ENCODE measurements around the gene SLC25A23.

The SLC25A23 gene

DNA sequence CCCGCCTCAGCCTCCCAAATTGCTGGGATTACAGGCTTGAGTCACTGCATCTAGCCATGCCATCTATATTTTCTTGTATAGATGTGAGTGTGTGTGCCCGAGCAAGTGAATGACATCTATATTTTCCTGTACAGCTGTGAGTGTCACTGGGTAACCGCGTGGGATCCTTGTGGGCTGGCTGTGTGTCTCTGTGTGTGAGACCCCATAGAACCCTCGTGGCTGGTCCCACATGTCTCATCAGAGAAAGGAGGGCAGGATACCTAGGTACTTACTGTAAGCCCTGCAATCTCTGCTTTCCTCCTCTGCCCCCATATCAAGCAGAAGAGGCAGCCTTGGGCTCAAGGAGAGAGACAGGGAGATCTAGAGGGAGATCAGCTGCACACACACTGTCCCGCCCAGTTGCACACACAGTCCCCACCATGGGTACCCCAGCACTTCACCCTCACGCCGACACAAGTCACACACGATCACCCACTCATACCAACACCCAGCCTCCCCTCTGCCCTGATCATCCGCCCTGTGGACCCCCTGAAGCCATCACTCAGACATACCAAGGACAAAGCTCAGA lies 21.3 kb upstream of the SLC25A23 start:
- DNase-seq, result no peak

DNA sequence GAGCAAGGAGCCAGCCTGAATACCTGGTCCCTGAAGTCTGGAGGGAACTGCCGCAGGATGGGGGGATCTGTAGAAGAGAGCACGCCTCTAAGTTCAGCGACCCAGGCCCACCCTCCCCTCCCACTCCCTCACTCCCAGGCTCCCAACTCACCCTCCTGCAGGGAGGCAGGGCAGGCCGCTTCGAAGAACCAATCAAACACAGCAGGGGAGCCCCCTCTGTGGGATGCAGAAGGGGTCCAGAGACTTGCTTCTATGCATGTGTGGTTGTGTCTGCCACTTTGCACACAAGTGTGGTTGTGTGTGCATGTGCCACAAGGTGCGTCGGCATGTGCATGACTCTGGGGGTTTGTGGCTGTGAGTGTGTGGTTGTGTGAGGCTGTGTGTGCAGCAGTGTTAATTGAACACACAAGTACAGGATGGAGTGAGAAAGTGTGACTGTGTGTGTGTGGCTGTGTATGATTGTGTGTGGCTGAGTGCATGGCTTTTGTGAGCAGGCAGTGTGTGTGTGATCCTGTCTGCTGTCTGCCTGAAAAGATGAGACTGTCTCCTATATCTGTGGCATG lies 20.3 kb upstream of the SLC25A23 start:
- no peak for DNase-seq

GRCh38 chr19:6478815-6479214 lies 19.2 kb upstream of the SLC25A23 start:
- DNase-seq, result no peak

DNA sequence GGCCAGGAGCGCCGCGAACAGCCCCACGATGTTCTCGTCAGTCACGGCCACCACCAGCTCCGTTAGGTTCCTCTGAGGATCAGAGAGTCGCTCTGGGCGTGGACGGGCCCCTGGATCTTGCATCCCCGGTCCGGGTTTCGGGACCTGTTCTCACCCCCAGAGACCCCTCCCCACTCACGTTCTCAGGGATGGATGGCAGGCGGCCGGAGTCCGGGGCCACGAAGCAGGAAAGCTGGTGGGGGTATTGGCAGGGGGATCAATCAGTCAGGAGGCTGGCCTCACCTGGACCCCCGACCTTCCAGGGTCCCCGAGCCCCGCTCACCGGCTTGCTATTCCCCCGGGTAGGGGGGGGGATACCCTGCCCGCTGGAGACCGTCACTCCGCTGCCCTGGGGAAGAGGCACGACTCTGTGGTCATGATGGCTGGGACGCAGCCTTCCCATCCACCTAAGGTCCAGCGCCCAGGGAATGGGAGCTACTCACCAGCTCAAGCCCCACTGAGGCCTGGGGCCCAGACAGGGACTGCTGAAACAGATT lies 17.4 kb upstream of the SLC25A23 start:
- DNase-seq, result no peak

- DNase-seq, result no peak
These were observed 16.7 kb upstream of the SLC25A23 start for GRCh38 chr19:6476155-6476895.

GRCh38 chr19:6475321-6476108 lies 15.9 kb upstream of the SLC25A23 start:
- DNase-seq, result no peak

- no peak for DNase-seq
These were observed 14.1 kb upstream of the SLC25A23 start for GRCh38 chr19:6473647-6474046.

DNA sequence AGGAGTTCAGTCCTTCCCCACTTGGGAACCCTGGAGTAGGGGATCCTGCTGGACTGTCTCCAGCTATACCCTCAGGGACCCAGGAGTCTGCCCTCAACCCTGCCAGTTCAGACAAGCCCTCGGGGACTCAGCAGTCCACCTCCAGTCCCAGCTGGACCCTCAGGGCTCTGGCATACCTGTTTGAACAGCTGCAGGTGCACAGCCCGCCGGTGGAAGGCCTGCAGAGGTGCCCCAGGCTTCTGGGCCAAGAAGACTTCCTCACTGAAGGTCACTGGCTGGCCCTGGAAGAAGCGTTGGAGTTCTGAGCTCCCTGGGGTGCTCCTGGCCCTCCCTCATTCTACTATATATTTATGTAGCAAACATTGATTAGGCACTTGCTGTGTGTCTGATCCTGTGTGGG lies 13.1 kb upstream of the SLC25A23 start:
- DNase-seq, result no peak

- DNase-seq, result no peak
These were observed 11.5 kb upstream of the SLC25A23 start for GRCh38 chr19:6471076-6471475.

- DNase-seq, result no peak
These were observed 10.6 kb upstream of the SLC25A23 start for GRCh38 chr19:6470173-6470572.

- DNase-seq, result no peak
These were observed 7.8 kb upstream of the SLC25A23 start for GRCh38 chr19:6467384-6467783.

DNA sequence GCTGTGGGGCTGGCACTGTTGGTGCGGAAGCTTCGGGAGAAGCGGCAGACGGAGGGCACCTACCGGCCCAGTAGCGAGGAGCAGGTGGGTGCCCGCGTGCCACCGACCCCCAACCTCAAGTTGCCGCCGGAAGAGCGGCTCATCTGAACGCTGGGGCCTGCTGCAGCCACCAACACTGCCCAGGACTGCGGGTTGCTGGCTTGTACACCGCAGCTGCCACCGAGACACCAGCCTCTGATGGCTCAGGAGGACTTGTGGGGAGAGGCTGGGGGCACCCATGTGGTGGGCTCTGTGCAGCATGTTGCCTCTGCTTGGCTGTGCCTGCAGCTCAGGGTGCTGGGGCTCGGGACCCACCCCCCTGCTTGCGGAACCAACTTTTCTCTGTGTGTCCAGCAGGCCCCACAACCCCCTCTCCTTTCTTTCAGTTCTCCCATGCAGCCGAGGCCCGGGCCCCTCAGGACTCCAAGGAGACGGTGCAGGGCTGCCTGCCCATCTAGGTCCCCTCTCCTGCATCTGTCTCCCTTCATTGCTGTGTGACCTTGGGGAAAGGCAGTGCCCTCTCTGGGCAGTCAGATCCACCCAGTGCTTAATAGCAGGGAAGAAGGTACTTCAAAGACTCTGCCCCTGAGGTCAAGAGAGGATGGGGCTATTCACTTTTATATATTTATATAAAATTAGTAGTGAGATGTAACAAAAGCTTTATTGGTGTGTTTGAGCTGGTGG lies 7.1 kb upstream of the SLC25A23 start:
- DNase-seq, result no peak

- DNase-seq, result no peak
These were observed 6.1 kb upstream of the SLC25A23 start for GRCh38 chr19:6465663-6466062.

- DNase-seq, result no peak
These were observed 5.4 kb upstream of the SLC25A23 start for GRCh38 chr19:6465006-6465405.

DNA sequence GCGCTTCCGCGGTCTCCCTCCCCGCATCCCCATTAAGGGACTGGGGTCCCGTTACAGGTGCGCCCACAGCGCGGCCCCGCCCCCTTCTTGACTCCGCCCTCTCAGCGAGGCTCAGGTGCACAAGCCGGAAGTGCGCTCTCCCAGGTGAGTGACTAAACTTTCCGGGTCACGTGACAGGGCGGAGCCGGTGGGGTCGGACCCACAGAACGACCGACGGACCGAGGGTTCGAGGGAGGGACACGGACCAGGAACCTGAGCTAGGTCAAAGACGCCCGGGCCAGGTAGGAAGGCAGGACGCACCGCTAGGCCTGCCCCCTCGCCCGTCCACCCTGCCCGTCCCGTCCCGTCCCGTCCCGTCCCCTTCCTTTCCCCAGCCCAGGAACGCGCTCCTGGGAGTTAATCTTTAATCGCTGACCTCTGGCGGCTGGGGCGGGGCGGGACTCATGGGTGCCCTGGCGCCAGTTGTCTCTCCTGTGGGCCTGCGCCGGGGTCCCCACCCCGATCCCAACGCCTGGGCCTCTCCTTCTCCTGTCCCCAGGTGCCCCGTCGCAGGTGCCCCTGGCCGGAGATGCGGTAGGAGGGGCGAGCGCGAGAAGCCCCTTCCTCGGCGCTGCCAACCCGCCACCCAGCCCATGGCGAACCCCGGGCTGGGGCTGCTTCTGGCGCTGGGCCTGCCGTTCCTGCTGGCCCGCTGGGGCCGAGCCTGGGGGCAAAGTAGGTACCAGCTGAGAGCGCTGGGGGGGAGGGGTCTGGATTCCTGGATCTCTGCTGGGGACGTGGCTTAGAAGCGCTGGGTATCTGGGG lies 4.7 kb upstream of the SLC25A23 start, which contains the start of gene CRB3:
TSS of gene CRB3 (plus strand) at position 202 of the 804 bp plus-strand sequence. CDS start at position 633, 431 bp downstream.
- DNase-seq, result no peak

DNA sequence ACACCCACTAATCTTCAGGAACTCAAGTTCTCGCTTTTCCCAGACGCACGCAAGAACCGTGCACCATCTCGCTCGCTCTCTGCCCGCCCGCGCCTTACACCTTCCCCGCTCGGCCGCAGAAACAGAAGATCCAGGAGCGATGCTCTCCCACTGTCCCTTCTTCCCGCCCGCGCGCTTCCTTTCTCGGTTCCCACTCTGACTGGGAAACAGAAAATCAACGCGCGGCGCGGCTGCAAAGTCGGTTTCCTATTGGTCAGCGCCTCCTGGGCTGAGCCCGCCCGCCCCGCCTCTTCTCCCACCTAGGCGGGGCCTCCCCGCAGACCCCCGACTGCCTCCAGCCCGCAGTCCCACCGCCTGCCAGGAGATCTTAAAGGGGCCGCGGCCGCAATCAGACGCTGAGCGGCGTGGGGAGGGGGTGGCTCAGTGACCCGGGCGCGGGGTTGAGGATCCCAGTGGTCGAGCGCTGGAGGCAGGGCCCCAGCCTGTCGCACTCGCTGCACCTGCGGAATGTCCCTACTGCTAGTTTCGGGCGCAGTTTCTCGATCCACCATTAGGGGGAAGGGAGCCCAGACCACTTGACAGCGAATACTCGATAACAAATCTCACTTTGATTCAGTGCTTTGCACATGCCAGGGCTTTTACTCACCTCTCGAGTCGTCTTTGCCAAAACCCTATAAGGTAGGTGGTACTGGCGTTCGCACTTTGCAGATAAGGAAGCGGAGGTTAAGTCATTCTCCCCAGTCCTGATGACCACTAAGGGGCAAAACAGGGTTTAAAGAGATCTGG lies 700 bp upstream of the SLC25A23 start:
- no peak for DNase-seq

- DNase-seq, result no peak
These were observed 814 bp downstream of the SLC25A23 start for GRCh38 chr19:6458695-6459261.

DNA sequence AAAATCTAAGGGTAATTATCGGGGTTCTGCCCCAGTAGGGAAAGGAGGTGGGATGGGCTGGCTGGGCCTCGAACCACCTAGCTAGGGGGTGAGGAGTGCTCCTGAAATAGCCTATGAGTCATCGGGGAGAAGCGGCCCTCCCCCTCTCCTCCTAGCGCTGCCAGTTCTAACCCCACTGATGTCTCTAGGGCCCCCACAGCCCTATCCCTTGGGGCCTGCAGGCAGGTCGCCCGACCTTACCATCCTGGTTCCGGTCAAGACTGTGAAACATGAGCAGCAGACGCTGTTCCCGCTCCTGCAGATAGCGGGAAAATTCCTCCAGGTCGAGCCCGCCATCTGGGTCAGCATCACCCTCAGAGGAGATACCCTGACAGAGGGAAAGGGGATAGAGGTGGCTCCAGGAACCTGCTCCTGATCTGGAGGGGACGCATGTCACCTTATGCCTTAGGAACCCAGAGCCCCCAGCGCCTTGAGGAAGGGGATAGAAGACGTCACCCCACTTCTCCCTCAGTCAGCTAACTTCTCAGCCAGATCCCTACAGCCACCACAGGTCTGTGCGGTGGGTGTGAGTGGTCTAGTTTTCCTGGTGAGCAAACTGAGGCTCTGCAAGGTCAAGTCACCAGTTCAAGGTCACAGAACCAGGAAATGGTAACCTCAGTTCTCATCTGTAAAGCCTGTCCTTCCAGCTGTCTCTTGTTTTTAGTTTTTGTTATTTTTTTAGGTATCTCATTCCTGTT lies 1.5 kb downstream of the SLC25A23 start:
- DNase-seq, result no peak

DNA sequence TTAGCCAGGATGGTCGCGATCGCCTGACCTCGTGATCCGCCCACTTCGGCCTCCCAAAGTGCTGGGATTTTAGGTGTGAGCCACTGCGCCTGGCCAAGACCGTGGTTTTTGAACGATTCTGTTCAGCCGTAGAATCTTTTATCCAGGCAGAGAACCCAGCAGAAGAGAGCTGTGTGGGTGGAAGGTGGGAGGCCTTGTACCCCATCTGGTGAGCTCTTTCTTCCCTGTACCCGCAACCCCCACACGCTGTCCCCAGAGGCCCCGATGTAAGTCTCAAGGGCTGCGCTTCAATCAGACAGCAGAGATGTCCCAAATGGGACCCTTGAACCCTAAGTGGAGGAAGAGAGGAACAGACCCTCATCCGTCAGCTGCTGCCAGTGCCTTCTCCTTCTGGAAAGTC lies 3.7 kb downstream of the SLC25A23 start:
- no peak for DNase-seq

Measured in cortex of kidney (tissue), 1 donor.